Measurements from ENCODE around the gene TAF7L. TPM values are rescaled to one million over a fixed set of nuclear protein-coding genes. Genes with fewer than 3 reads are reported as not detected.
"Not testable (repeated sequence)": the region's sequence is repeated elsewhere in the genome, so short reads cannot be mapped to it uniquely, and the experiment has no call there.

The TAF7L gene, protein sequence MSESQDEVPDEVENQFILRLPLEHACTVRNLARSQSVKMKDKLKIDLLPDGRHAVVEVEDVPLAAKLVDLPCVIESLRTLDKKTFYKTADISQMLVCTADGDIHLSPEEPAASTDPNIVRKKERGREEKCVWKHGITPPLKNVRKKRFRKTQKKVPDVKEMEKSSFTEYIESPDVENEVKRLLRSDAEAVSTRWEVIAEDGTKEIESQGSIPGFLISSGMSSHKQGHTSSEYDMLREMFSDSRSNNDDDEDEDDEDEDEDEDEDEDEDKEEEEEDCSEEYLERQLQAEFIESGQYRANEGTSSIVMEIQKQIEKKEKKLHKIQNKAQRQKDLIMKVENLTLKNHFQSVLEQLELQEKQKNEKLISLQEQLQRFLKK
- polyA plus RNA-seq (2013, experiment 1 of 2; ENCODE audit: insufficient read length): not detected
- polyA plus RNA-seq (2013, experiment 2 of 2; ENCODE audit: insufficient read length): 0.11 TPM

DNA sequence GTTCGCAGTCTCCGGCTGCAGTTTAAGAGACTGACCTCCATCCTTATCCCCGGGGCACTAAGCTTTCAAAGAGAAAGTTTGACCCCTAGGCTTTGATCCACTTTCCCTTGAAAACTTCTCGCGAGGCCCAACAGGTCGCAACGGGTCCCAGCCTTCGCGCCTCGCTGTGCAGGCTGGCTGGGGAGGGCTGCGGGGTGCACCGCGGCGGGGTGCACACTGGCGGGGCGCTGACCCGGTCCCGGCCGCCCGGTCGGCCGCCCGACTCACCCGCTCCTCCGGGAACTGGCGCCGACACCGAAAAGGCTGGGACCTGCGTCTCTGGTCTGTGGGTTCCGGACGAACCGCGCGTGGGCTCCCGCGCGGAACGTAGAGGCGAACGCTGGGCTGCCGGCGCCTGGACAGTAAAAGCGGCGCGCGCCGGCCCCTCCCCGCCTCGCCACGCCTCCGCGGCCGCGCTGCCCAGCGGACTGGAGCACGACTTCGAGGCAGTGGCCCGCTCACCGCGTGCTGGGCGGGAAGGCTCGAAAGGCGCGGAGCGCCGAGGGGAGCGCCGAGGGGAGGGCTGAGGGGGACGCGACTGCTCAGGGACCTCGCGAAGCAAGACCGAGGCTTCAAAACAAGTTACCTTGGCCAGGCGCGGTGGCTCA, at the start of gene TAF7L:
Gene TAF7L (minus strand): TSS at position 378 of the 647 bp plus-strand sequence. CDS start 3,791 bp downstream, outside the sequence.
- peak; percentile 8 for DNase-seq

DNA sequence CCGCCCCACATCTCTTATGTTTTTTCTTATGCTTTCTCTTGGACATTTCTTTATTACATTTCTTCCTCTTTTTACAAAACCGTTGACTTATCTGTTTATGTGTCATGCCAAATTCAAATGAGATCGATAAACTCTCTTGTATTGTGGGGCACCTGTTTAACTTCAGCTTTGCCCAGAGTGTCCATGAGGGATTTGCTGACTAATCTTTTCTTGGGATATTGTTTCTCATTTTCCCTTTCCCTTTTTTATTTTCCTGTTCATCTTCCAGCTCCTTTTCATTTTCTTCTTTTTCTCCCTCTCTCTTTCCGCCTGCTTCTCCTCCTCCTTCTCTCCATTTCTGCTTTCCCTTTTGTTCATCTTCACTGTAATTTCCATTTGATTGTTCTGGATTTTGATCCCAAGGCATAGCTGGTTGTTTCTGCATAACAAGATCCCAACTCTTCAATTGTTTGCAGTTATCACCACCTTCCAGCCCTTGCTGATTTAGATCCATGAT, 46.7 kb upstream of the TAF7L start:
- DNase-seq: no peak

DNA sequence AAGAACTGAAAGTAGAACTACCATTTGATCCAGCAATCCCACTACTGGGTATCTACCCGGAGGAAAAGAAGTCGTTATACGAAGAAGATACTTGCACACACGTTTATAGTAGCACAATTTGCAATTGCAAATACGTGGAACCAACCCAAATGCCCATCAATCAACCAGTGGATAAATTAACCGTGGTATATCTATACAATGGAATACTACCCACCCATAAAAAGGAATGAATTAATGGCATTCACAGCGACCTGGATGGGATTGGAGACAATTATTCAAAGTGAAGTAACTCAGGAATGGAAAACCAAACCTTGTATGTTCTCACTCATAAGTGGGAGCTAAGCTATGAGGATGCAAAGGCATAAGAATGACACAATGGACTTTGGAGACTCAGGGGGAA, 43.2 kb upstream of the TAF7L start:
- not testable (repeated sequence) for DNase-seq

DNA sequence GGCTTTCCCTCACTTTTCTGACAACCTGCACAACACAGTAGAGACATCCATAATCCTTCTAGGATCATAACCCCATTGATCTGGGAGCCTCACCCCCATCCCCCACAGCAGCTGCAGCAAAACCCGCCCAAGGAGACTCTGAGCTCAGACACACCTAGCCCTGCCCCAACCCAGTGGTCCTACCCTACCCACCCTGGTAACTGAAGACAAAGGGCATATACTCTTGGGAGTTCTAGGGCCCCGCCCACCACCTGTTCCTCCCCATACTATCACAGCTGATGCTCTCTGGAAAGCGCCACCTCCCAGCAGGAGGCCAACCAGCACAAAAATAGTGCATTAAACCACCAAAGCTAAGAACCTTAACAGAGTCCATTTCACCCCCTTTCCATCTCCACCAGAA, 35.5 kb upstream of the TAF7L start:
- not testable (repeated sequence) for DNase-seq

DNA sequence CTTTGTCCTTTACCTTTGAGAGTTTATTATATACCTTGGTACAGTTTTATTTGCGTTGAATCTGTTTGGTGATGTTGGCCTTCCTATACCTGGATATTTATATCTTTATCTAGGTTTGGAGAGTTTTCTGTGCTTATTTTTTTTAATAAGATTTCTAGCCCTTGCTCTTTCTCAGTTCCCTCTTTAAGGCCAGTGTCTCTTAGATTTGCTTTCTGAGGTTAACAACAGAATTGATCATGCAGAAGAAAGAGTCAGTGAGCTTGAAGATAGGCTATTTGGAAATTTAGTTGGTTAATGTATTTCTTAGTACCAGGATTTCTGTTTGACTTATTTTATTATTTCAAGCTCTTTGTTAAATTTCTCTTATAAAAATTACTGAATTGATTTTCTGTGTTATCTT, 12.7 kb upstream of the TAF7L start:
- DNase-seq: no peak

DNA sequence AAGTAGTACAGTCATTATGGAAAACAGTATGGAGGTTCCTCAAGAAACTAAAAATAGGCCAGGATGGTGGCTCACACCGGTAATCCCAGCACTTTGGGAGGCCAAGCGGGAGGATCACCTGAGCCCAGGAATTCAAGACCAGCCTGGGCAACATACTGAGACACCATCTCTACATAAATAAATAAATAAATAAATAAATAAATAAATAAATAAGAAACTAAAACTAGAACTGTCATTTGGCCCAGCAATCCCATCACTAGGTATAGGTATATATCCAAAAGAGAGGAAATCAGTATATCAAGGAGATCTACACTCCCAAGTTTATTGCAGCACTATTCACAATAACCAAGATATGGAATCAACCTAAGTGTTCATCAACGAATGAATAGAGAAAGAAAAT, 4.5 kb upstream of the TAF7L start:
- DNase-seq: not testable (repeated sequence)

DNA sequence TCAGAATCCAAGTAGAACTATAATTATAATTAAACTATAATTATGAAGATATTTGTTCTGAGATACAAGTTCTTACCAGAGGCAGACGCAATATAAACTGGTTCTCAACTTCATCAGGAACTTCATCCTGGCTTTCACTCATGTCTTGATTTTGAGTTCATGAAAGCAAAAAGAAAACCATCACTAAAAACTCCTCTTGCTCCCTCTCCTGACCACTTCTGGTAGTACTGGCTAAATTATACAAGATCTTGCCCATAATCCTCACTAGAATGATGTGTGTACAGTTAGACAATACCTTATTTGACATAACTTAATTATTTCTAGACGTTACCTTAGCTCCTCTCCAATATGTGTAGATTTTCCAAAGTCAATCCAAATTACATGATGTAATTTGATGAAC, 3.7 kb downstream of the TAF7L start:
- peak; percentile 45 for DNase-seq

DNA sequence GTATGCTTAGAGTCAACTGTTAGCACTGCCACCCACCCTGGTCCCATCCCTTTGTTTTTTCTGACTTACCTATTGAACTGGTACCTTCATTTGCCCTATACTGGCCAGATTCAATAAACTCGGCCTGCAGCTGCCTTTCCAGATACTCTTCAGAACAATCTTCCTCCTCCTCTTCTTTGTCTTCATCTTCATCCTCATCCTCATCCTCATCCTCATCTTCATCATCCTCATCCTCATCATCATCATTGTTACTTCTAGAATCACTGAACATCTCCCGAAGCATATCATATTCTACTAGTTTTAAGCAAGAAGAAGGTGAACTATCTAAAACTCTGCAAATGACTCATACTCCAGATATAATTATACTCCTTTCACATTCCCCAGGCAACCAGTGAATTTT, 14.9 kb downstream of the TAF7L start:
- DNase-seq: no peak

DNA sequence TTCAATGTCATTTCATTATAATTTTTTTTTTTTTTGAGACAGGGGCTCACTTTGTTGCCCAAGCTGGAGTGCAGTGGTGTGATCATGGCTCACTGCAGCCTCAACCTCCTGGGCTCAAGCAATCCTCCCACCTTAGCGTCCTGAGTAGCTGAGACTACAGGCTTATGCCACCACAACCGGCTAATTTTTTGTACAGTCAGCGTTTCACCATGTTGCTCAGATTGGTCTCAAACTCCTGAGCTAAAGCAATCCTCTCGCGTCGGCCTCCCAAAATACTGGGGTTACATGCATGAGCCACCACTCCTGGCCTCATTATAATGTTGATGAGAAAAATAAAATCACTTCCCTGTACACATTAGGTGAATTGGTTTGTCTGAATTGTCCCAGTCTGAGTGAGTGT, 16.9 kb downstream of the TAF7L start:
- DNase-seq: no peak

DNA sequence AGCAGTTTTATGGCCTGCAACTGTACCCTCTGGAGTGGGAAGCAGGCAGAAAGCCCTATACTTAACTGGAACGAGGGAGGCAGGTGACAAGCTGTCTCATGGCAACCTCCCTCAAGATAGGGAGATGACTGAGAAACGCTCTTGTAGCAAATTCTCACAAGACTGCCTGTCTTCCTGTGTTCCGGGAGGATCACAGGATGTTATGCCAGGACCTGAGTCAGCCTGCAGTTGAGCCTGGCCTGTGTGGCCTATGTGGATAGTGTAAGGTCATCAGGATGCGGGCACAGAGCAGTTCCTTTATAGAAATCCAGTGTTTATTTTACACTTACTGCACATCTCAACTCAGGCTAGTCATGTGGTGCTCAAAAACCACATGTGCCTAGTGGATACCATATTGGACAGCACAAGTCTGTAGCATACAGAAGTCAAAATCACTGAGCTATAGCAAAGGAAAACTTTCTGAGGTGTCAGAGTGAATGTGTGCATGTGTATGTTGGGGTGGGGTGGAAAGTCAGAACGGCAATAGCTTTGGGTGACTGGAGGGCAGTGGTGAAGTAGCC, 25.2 kb downstream of the TAF7L start:
- peak; percentile 7 for DNase-seq

DNA sequence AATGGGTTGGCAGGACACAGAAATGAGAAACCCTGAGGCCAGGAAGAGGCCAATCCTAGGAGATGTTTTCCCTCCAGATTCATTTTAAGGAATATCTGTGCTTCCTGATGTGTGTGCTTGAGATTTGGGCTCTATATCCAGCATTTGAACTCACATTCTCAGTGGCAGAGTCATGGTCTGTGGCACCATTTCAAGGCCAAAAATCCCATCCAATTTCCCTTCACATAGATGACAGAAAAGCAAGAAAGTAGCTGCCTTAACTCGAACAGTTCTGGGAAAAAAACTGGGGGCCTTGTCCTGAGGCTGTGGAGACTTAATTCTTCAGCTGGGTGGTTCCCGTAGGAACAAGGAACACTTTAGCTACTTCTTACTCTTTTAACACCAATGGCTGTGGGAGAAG, 27.4 kb downstream of the TAF7L start:
- DNase-seq: no peak

DNA sequence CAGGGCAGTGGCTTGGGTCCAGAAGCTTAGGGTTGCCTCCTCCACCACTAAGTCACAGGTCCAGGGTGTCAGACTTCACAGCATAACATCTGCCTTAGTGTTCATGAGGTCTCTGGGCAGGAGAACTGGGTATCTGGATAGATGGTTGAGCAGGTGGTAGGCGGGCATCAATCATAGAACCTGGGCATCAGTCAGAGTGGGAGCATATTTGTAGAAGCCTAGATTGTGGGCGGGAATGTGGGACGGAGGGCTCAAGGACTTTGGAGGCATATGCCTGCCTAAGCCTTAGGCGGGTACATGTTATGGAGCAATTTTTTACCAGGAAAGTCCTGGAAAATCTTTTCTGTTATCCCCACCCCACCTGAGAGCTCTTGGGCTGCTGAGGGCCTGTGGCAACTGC, 28.5 kb downstream of the TAF7L start:
- no peak for DNase-seq

DNA sequence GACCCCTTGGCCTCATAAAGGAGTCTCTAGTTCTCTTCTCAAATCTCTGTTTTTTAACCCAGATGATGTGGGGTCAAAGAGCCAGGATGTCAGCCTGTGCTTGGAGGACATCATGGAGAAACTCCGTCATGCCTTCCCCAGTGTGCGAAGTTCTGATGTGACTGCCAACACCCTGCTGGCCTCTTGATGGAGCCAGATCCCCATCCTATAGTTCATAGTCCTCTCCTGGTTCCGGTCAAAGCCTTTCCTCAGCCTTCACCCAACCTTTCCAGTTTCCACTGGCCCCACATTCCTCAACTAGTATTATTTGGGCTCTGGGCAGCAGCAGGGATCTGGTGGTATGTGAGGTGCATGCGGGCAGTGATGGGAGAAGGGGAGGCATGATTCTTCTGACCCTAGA, 30.7 kb downstream of the TAF7L start:
- DNase-seq: no peak

DNA sequence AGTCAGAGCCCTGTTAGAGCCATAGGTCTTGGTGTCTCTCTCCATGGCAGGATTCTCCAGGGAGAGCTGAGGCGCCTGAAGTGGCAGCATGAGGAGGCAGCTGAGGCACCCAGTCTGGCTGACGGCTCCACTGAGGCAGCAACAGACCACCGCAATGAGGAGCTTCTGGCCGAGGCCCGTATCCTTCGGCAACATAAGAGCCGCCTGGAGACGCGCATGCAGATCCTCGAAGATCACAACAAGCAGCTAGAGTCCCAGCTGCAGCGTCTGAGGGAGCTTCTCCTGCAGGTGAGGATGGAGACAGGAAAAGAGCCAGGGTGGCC, 32.9 kb downstream of the TAF7L start:
- no peak for DNase-seq

DNA sequence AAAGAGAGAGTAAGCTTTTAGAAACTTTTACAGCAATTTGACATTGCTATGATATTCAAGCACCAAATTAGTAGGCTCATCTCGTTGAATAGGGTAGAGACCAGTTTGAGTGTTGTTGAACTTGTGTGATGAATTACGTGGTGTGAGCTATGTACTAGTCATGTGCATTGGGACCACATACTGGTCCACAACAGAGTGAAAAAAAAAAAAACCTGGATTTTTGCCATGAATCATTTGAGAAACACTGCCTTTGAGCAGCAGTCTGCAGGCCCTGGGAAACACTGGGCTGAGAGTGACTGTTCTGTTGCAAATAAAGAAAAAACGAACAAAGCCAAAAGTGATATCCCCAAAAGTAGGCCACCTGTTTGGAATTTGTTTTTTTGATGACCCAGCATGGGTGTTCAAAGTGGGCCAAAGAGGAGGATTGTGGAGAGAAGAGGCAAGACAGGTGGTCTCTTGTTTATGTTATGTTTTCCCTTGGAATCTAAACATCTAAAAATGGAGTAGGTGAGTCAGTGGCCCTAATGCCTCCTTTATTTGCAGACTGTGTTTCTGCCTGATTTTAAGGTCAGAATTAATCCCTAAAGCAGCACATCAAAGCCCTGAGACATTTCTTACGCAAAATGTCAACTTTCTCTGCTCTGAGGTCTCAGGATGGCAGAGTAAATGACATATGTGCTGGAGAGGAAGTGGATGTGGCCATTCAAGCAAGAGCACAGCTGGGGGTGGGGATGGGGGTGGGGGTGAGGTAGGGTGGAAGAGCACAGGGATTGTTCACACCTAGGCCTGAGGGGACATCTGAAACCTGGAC, 33.5 kb downstream of the TAF7L start:
- DNase-seq: peak; percentile 15

DNA sequence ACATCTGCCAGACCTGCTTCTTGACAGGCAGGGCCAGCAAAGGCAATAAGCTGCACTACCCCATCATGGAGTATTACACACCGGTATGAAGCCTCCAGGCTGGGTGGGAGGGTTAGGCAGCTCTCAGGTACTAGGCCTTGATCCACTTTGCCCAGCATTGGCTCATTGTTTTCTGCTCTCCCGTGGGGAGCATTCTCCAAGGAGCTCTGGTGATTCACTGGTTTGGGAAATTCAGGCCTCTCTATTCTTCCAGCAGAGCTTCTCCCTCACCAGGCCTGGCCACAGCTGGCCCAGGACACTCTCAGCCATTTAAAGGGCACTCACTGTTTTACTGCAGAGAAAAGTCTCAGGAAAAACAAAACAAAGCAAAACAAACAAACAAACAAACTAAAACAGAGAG, 38.5 kb downstream of the TAF7L start:
- peak; percentile 6 for DNase-seq

DNA sequence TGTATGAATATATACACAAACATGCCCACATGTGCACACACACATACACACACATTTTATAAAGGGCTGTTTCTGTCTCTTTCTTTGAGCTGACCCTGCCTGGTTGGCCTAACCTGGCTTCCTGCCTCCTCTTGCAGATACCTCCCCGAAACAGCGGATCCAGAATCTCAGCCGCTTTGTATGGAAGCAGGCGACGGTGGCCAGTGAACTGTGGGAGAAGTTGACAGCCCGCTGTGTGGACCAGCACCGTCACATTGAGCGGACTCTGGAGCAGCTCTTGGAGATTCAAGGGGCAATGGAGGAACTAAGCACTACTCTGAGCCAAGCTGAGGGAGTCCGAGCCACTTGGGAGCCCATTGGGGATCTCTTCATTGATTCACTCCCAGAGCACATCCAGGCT, 49.6 kb downstream of the TAF7L start:
- DNase-seq: no peak

DNA sequence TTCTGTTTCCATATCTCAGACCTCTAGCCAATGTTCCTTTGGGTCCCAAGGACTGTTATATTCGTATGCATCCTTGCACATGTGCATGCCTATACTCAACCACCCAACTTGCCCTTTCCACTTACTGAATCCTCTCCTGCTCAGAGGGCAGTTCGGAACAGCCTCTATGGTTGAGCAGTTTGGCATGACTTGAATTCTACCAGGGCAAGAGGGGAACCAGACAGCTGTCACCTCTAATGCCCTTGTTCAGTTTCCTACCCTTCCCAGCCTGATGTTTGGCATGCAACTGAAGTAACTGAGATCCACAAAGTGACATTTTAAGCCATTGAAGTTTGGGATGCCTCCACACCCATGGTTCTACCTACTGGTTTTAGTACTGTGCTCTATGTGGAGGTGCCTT, 54.1 kb downstream of the TAF7L start:
- DNase-seq: no peak

DNA sequence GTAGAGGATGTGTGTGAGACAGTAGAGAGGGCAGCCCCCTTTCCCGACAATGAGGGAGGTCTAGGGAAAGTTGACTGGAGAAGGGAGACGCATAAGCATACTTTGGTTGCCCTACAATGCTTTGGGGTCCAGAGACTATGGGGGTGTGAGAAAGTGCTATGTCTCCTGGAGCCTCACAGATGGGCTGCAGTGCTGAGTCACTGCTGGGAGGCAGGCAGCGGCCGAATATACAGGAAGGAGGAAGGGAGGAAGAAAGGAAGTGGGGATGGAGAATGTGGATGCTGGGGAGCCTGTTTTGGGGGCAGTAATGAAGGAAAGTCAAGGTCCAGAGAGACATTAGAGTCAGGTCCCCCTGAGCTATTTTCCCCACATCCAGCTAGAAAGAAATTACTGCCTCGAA, 58.8 kb downstream of the TAF7L start:
- no peak for DNase-seq

DNA sequence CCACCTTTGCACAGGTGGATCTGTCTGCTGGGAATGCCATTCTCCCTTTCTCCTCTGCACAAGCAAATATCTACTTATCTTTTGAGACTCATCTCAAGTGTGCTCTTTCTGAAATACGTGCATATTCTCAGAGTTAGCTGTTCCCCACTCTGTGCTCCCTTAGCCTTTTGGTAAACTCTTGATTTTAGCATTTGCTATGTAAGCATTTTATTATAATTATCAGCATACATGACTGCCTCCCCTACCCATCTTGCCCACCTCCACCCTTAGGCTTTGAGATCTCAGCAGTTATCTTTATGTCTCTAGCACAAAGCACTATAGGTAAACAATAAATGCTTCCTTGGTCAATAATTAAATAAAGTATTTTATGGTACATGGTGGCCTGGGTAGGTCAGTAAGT, 60.1 kb downstream of the TAF7L start:
- DNase-seq: no peak

DNA sequence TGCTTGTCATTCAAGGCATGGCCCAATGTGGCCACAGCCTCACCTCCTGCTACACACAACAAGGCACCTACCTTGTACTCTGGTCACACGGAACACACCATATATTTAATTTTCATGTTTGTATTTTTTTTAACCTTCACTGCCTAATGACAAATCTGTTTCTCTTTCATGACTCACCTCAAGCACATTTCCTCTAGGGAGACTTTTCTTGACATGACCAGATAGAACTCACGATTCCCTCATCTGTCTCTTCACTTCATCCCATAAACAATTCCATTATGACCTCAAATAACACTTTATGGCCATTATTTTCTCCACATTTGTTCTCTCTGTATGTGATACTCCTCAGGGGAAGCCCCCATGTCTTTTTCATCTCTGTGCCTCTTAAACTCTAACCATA, 60.5 kb downstream of the TAF7L start:
- peak; percentile 51 for DNase-seq

DNA sequence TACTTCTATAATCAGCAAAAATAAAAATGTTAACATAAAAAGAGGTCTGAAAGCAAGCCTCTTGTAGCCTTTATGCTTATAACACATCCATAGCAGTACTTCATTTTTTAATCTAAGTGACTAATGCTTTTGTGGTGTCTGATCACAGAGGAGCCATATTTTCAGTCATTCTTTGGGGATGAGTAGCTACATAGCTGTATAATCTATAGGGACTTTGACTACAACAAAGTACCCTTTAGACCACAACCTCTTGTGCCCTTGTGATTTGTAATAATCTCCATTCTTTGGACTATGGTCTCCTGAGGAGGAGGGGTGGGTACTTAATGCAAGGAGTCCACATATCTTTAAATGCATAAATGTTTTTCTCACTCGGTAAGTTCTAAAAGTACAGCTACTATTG, 62.0 kb downstream of the TAF7L start:
- DNase-seq: peak; percentile 85

DNA sequence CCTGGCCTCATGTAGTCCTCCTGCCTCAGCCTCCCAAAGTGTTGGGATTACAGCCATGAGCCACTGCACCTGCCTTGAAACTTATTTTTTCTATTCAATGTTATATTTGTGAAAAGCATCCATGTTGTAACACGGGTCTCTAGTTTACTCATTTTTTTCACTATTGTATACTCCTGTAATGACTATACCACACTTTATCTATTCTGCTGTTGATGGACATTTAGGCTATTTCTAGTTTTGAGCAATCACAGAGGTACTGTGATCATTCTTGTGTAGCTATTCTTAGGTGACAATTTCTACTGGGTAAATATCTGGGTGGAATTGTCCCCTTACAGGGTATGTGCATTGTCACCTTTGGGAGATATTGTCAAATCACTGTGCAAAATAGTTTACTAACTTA, 67.9 kb downstream of the TAF7L start:
- DNase-seq: no peak
